Measurements from ENCODE around the gene OR2T6.
"Not testable (repeated sequence)": the region's sequence is repeated elsewhere in the genome, so short reads cannot be mapped to it uniquely, and the experiment has no call there.

DNA sequence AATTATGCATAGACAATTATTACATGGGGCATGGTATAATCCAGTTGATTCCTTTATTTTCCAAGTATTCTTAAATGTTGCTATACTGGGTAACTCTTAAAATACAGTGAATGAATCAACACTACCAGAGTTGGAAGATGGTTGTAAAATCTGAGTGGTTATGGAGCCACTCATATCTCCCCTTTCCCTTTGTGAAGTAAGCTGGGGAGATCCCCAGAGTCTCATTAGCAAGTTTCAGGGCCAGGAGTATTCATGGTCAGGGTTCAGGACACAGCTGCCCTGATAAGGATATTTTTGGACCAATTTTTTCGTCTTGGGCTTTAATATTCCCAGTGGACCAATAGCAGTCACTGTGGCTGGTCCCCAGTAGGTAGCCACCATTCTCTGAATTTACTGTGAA is 63.1 kb downstream of the OR2T6 start:
- TF ChIP-seq, protein P1, sequence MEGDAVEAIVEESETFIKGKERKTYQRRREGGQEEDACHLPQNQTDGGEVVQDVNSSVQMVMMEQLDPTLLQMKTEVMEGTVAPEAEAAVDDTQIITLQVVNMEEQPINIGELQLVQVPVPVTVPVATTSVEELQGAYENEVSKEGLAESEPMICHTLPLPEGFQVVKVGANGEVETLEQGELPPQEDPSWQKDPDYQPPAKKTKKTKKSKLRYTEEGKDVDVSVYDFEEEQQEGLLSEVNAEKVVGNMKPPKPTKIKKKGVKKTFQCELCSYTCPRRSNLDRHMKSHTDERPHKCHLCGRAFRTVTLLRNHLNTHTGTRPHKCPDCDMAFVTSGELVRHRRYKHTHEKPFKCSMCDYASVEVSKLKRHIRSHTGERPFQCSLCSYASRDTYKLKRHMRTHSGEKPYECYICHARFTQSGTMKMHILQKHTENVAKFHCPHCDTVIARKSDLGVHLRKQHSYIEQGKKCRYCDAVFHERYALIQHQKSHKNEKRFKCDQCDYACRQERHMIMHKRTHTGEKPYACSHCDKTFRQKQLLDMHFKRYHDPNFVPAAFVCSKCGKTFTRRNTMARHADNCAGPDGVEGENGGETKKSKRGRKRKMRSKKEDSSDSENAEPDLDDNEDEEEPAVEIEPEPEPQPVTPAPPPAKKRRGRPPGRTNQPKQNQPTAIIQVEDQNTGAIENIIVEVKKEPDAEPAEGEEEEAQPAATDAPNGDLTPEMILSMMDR (IDR thresholded peaks at IDR 0.05), result not testable (repeated sequence)
- not testable (repeated sequence) for TF ChIP-seq POLR2A (IDR thresholded peaks at IDR 0.05)

All from thyroid gland (tissue), 4 donors.